Activated CD8-positive, alpha-beta memory T cell treated with anti-CD3 and anti-CD28 coated beads for 4 hours (primary cell): ENCODE results near the gene THOC2.
"Not testable (repeated sequence)": the region's sequence is repeated elsewhere in the genome, so short reads cannot be mapped to it uniquely, and the experiment has no call there.

Experiments used
- DNase-seq, 2 donors: peaks; one replicate each; pipeline ENCODE4 v3.0.0-alpha.2; 2020; ENCODE audit warnings: low read depth in 2 of 2

Gene THOC2

GRCh38 chrX:123580792-123581191, 152.1 kb downstream of the THOC2 start:
- no peak for DNase-seq

DNA sequence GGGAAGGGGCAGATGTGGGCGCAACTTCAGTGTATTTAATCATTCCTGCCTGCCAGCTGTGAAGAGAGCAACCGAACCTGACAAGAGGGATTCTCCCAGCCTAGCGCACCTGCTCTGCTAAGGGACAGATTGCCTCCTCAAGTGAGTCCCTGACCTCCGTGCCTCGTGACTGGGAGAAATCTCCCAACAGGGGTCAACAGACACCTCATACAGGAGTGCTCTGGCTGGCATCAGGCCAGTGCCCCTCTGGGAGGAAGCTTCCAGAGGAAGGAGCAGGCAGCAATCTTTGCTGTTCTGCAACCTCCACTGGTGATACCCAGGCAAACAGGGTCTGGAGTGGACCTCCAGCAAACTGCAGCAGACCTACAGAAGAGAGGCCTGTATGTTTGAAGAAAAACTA, 158.8 kb downstream of the THOC2 start:
- not testable (repeated sequence) for DNase-seq

GRCh38 chrX:123570011-123570590, 162.8 kb downstream of the THOC2 start:
- DNase-seq, result no peak

DNA sequence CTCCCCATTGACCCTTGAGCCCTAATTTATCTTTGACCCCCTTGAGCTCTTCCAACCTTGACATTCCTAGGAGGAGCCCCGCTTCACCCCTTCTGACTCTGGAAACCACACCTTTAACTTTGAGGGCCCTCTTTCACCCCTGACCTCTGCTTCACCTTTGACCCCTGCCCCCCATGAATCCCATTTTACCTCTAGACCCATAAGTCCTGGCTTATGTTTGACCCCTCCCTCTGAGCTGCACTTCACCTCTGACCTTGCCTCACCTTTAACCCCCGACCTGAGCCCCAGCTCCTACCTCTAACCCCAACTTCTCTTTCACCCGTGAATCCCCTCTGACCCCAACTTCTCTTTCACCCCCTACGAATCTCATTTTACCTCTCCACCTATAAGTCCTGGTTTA, 169.7 kb downstream of the THOC2 start:
- no peak for DNase-seq

DNA sequence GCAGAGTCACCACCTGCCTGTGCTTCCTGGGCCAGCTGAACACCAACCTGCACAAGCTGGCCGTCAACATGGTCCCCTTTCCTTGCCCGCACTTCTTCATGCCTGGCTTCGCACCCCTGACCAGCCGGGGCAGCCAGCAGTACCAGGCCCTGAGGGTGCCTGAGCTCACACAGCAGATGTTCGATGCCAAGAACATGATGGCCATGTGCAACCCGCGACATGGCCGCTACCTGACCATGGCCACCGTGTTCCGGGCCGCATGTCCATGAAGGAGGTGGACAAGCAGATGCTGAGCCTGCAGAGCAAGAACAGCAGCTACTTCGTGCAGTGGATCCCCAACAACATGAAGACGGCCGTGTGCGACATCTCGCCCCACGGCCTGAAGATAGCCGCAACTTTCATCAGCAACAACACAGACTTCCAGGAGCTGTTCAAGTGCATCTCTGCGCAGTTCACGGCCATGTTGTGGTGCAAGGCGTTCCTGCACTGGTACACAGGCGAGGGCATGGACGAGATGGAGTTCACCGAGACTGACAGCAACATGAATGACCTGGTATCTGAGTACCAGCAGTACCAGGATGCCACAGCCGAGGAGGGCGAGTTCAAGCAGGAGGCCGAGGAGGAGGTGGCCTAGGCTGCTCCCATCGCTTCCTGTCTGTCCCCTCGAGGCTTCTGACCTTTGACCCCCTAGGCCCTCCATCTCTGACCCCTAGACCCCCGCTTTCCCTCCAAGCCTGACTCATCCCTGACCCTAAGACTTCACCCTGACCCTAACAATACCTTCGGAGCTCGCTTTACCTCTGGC, 170.3 kb downstream of the THOC2 start:
- DNase-seq, result no peak

DNA sequence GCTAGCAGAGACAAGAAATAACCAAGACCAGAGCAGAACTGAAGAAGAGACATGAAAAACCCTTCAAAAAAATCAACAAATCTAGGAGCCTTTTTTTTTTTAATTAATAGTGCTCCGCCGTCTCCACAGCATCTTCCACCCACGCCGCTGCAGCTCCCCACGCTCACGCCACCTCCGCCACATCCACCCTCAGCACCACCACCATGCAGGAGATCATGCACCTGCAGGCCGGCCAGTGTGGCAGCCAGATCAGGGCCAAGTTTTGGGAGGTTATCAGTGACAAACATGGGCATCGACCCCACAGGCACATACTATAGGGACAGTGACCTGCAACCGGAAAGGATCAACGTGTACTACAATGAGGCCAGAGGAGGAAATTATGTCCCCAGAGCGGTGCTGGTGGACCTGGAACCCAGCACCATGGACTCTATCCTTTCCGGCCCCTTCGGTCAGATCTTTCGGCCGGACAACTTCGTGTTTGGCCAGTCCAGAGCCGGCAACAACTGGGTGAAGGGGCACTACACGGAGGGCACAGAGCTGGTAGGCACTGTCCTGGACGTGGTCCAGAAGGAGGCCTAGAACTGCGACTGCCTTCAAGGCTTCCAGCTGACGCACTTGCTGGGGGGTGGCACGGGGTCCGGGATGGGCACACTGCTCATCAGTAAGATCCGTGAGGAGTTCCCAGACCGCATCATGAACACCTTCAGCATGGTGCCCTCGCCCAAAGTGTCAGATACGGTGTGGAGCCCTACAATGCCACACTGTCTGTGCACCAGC, 171.2 kb downstream of the THOC2 start:
- no peak for DNase-seq

GRCh38 chrX:123550829-123551228, 182.0 kb downstream of the THOC2 start:
- no peak for DNase-seq
